Activated CD4-positive, alpha-beta T cell treated with anti-CD3 and anti-CD28 coated beads, Interleukin-10, Interleukin-2, amounts not matched to agents 100 ng/mL and 50 ng/mL, durations not matched to agents 16 hours and 8 hours (primary cell): ENCODE results near the gene SMC2.
A peak's percentile ranks its signal among the peaks of the same experiment; 100 is the strongest.

Source experiments
- DNase-seq: peaks from one replicate; pipeline ENCODE4 v3.0.0-alpha.2; 2020

Gene SMC2

DNA sequence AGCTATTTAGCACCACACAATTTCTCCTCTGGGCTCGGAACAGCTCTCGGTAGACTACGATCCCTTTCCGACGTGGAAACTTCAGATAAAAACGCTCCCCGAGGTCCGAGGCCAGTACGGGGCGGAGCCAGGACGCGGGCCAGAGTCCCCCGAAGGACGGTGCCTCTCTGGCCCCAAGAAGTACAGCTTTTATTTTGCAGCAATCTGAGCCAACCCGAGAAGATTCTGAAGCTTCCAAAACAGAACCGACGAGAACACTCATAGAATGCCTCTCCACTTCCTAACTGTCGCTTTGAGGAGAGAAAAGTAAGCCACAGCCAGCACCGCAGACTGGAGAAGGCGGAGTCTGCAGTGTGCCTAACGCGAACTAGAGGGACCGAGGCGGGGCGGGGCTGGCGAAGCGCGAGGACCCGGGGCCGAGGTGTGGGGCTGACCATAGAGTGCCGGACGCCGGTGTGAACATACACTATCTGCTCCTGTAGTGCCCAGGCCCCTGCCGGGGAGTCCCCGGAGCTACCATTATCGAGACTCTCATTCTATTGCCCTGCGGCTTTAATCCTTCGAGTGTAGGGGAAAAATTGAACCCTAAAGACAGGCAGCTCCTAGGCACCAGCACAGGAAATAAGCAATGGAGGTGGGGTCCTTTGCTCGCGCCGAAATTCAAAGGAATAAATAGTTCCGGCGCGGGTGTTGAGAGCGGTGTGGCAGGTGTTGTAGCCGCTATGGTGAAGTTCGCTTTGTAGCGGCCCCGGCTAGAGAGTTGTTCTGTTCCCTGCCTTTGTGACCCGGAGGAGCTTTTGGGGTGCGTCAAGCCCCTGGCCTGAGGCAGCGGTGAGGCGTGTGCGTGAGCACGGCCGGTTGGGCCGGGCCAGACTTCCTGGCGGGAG, at the start of gene SMC2:
TSS of gene SMC2 (plus strand) at position 663 of the 887 bp plus-strand sequence. CDS start 1,076 bp downstream, outside the sequence.
- DNase-seq, result peak; percentile 94

- DNase-seq, result no peak
Observed at GRCh38 chr9:104068546-104068945, 25.6 kb upstream of the SMC2 start.

GRCh38 chr9:104069288-104069687, 24.8 kb upstream of the SMC2 start:
- no peak for DNase-seq

DNA sequence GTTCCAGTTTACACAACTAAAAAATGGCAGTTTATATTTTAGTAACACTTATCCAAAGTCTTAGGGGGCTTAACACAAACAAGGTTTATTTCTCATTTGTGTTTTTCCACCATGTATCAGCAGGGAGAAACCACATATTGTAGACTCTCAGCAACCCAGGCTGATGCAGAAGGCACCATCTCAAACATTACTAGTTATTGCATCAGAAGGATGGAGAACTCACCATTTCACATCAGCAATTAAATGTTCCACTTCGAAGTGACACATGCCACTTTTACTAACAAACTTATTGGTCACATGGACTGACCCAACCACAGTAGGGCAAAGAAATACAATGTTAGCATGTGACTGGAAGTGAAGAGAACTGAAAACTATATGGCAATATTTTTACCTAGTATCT, 22.5 kb upstream of the SMC2 start:
- DNase-seq, result no peak

- no peak for DNase-seq
Observed at GRCh38 chr9:104073098-104073769, 20.9 kb upstream of the SMC2 start.

GRCh38 chr9:104073770-104074133, 20.4 kb upstream of the SMC2 start:
- no peak for DNase-seq

- DNase-seq, result no peak
Observed at GRCh38 chr9:104074876-104075275, 19.2 kb upstream of the SMC2 start.

- no peak for DNase-seq
Observed at GRCh38 chr9:104075801-104076753, 18.0 kb upstream of the SMC2 start.

GRCh38 chr9:104078596-104078995, 15.5 kb upstream of the SMC2 start:
- DNase-seq, result no peak

DNA sequence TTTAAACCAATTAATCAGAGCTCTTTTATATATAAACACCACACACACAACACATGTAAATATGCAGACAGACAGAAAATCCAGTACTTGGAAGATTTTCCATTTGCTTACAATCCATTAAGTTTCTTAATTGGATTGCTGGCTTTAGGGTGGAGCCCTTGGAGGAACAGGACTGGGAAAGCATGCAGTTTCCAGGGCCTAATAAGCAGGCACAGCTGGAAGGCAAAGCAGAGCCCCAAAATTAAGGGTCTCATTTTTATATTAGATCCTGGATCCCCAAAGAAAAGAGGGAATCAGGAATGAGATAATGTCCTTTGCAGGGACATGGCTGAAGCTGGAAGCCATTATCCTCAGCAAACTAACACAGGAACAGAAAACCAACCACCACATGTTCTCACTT, 13.1 kb upstream of the SMC2 start:
- DNase-seq, result no peak

- no peak for DNase-seq
Observed at GRCh38 chr9:104082168-104082567, 11.9 kb upstream of the SMC2 start.

DNA sequence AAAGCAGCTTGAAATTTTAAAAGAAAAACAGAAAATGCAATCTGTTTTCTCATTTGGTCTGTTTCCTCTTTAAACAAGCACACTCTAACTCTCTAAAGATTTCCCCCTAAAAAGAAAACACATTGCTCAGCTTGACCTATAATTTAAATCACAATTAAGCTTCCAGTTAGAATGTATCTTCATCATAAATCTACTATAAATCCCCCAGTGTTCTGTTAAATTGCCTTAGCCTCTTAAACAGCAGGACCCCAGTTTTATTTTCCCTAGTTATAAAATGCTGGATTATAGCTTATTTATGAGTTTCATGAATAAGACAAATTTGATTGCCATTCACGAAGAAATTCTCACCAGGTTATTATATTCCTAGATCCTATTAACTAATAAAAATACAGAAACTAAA, 8.6 kb upstream of the SMC2 start:
- DNase-seq, result no peak

- no peak for DNase-seq
Observed at GRCh38 chr9:104087894-104088293, 6.2 kb upstream of the SMC2 start.

- no peak for DNase-seq
Observed at GRCh38 chr9:104088416-104088815, 5.7 kb upstream of the SMC2 start.

GRCh38 chr9:104090578-104090977, 3.5 kb upstream of the SMC2 start:
- DNase-seq, result no peak

GRCh38 chr9:104091116-104091515, 3.0 kb upstream of the SMC2 start:
- no peak for DNase-seq

DNA sequence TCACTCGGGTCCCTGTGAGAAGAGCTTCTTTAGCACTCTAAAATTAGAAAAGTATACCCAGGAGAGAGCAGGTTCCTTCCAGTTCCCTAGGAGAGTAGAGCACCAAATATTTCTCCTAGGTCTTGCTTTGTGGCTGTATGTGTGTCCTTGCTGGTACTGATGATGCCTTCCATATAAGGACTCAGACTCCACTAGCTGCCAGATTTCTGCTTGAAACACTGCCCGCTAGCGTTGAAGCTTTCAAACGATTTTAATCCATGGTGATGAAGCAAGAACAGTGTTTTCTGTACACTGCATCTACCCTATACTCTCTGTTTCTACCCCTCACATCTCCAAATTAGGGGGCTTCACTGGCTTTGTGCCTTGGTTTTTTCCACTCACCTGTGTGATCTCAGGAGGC, 2.4 kb upstream of the SMC2 start:
- peak; percentile 27 for DNase-seq

GRCh38 chr9:104092192-104092591, 1.9 kb upstream of the SMC2 start:
- no peak for DNase-seq

DNA sequence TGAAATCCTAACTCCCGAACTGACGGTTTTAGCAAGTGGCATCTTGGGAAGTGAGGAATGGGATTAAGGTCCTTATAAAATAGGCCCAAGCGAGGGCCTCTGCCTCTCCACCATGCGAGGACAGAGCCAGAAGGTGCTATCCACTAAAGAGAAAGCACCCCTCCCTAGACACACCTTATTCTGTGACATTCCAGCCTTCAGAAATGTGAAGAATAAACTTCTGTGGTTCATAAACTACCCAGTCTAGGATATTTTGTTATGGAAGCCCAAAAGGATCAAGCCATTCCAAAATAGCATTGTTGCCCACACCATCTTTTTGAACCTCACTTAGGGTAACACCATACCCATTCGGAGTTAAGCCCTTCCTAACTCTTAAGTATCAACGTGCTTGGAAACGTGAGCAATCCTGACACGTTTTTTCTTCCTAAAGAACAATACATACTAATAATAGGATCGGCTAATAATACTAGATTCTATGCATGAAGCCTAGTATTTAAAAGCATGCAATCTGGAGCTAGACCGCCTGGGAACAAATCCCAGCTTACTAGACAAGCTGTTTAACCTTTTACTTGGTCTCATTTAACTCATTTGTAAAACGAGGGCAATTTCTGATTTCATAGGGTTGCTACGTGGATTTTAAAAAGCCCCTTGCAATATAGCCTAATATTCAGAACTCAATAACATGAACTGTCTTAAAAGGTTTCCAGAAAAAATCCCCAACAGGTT, 1.1 kb upstream of the SMC2 start:
- DNase-seq, result no peak

GRCh38 chr9:104094534-104095015, 466 bp downstream of the SMC2 start:
- no peak for DNase-seq

GRCh38 chr9:104099630-104100029, 5.5 kb downstream of the SMC2 start:
- DNase-seq, result no peak

GRCh38 chr9:104104360-104104759, 10.3 kb downstream of the SMC2 start:
- no peak for DNase-seq
